ENCODE measurements around the gene ATF5. TPM values are rescaled to one million over a fixed set of nuclear protein-coding genes. Genes with fewer than 3 reads are reported as not detected.

ATF5 gene
- total and polyA plus RNA-seq, 2 donors (not counting 1 experiment from before 2014, with no cell fraction given) = 7.4 to 7.9 TPM

GRCh38 chr19:49915271-49915670 lies 13.7 kb upstream of the ATF5 start:
- Histone ChIP-seq H2AFZ (ENCODE audit: low read length) (no peak overlapping the region), H3K27ac (ENCODE audit: insufficient read depth, low read length) (no peak overlapping the region), H3K4me1 (ENCODE audit: control insufficient read depth, extremely low read depth, insufficient read depth, low read length) (no peaks in the 10 kb centered on the region), H3K9me3 (ENCODE audit: control insufficient read depth, insufficient read depth, low read depth, low read length) (no peaks in the 10 kb centered on the region), H3K79me2 (ENCODE audit: control insufficient read depth, insufficient read depth, low read length) (peaks cover 42% of the 10 kb centered on the region), H3K27me3 (ENCODE audit: control insufficient read depth, insufficient read depth, low read length) (no peaks in the 10 kb centered on the region), H3K9ac (ENCODE audit: insufficient read depth, low read length) (no peak overlapping the region), H3K4me2 (ENCODE audit: extremely low read depth, insufficient read depth, low read length) (no peak overlapping the region), H3K4me3 (replicated peaks in 1 of 4; ENCODE audit: control extremely low read depth in 1 of 4, insufficient read depth in 1 of 4, low read depth in 3 of 4, low read length in 4 of 4) (no peak overlapping the region), H3K36me3 (ENCODE audit: control insufficient read depth, insufficient read depth, low read length) (peaks cover 10% of the 10 kb centered on the region), H4K20me1 (ENCODE audit: control insufficient read depth, extremely low read depth, insufficient read depth, low read length) (no peaks in the 10 kb centered on the region)
- no peak for DNase-seq (ENCODE audit: low read depth in 2 of 2)
- no peak for TF ChIP-seq CTCF (conservative IDR thresholded peaks at IDR 0.05 in 1 of 2, IDR thresholded peaks at IDR 0.05 in 1 of 2; ENCODE audit: low read depth in 1 of 2, low read length in 2 of 2)

GRCh38 chr19:49916839-49917733 lies 11.9 kb upstream of the ATF5 start:
- Histone ChIP-seq H2AFZ (ENCODE audit: low read length) (no peak overlapping the region), H3K79me2 (ENCODE audit: control insufficient read depth, insufficient read depth, low read length) (peaks cover 58% of the 10 kb centered on the region), H3K4me2 (ENCODE audit: extremely low read depth, insufficient read depth, low read length) (no peak overlapping the region), H3K36me3 (ENCODE audit: control insufficient read depth, insufficient read depth, low read length) (peaks cover 15% of the 10 kb centered on the region), H3K4me1 (ENCODE audit: control insufficient read depth, extremely low read depth, insufficient read depth, low read length) (peaks cover 4% of the 10 kb centered on the region), H3K27ac (ENCODE audit: insufficient read depth, low read length) (no peak overlapping the region), H3K9me3 (ENCODE audit: control insufficient read depth, insufficient read depth, low read depth, low read length) (no peaks in the 10 kb centered on the region), H3K27me3 (ENCODE audit: control insufficient read depth, insufficient read depth, low read length) (no peaks in the 10 kb centered on the region), H3K4me3 (replicated peaks in 1 of 4; ENCODE audit: control extremely low read depth in 1 of 4, insufficient read depth in 1 of 4, low read depth in 3 of 4, low read length in 4 of 4) (no peak overlapping the region), H3K9ac (ENCODE audit: insufficient read depth, low read length) (no peak overlapping the region), H4K20me1 (ENCODE audit: control insufficient read depth, extremely low read depth, insufficient read depth, low read length) (no peaks in the 10 kb centered on the region)
- TF ChIP-seq CTCF (conservative IDR thresholded peaks at IDR 0.05 in 1 of 2, IDR thresholded peaks at IDR 0.05 in 1 of 2; ENCODE audit: low read depth in 1 of 2, low read length in 2 of 2) (peak in 1 of 2 donors; percentile 8), EZH2 (IDR thresholded peaks at IDR 0.05; ENCODE audit: low read length, missing control alignments) (no peak)
- DNase-seq (ENCODE audit: low read depth in 2 of 2) = no peak

- TF ChIP-seq EZH2 (IDR thresholded peaks at IDR 0.05; ENCODE audit: low read length, missing control alignments) (no peak), CTCF (conservative IDR thresholded peaks at IDR 0.05 in 1 of 2, IDR thresholded peaks at IDR 0.05 in 1 of 2; ENCODE audit: low read depth in 1 of 2, low read length in 2 of 2) (no peak)
- Histone ChIP-seq H3K9me3 (ENCODE audit: control insufficient read depth, insufficient read depth, low read depth, low read length) (no peaks in the 10 kb centered on the region), H3K27ac (ENCODE audit: insufficient read depth, low read length) (no peak overlapping the region), H3K4me3 (replicated peaks in 1 of 4; ENCODE audit: control extremely low read depth in 1 of 4, insufficient read depth in 1 of 4, low read depth in 3 of 4, low read length in 4 of 4) (no peak overlapping the region), H3K79me2 (ENCODE audit: control insufficient read depth, insufficient read depth, low read length) (peaks cover 64% of the 10 kb centered on the region), H4K20me1 (ENCODE audit: control insufficient read depth, extremely low read depth, insufficient read depth, low read length) (no peaks in the 10 kb centered on the region), H3K36me3 (ENCODE audit: control insufficient read depth, insufficient read depth, low read length) (peaks cover 15% of the 10 kb centered on the region), H3K27me3 (ENCODE audit: control insufficient read depth, insufficient read depth, low read length) (no peaks in the 10 kb centered on the region), H3K4me1 (ENCODE audit: control insufficient read depth, extremely low read depth, insufficient read depth, low read length) (peaks cover 7% of the 10 kb centered on the region), H2AFZ (ENCODE audit: low read length) (no peak overlapping the region), H3K9ac (ENCODE audit: insufficient read depth, low read length) (no peak overlapping the region), H3K4me2 (ENCODE audit: extremely low read depth, insufficient read depth, low read length) (no peak overlapping the region)
- DNase-seq (ENCODE audit: low read depth in 2 of 2) = no peak
Observed at GRCh38 chr19:49918089-49918488, 10.9 kb upstream of the ATF5 start.

All from fibroblast of lung (primary cell).